HPDE6-E6E7 (cell line): ENCODE measurements around the gene POLR2A.
"Not testable (repeated sequence)": the region's sequence is repeated elsewhere in the genome, so short reads cannot be mapped to it uniquely, and the experiment has no call there.

Experiments
- DNase-seq: peaks from one replicate; pipeline ENCODE4 v3.0.0; 2011; ENCODE audit warnings: missing footprints; ENCODE audit errors: extremely low spot score

POLR2A gene

DNA sequence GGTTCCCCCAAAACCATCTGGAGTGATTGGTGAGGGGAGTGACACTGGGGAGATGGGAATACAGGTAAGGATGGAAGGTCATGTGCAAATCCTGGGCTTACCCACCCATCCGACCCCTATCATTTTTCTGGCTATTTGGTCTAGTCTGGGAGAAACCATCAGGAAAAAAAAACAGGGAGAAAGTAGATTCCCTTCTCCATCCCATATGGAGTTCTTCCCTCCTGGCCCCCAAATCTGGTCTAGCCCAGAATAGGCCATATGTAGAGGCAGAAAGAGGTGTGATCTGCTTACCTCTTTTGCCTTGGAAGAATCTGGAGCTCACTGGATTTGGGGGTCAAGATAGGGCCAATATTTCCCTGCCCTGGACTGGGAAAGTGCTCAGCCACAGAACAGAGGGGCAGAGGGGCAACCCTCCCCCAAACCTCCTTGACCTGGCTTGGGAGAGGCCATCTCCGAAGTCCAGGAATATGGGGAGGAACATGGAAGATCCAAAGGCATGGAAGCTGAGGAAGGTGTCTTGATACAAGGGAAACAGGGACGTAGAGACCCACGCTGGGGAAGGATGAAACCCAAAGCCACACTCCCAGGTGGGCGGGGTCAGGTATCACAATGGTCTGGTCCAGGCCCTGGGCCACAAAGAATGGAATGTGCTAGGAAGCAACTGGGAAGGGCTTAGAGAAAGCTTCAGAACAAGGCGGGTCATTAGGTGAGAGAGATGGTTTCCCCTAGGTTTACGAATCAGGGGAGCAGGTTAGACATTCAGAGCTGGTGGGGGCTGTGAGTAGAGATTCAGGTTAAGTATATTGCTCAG lies 23.1 kb upstream of the POLR2A start:
- DNase-seq, result no peak

DNA sequence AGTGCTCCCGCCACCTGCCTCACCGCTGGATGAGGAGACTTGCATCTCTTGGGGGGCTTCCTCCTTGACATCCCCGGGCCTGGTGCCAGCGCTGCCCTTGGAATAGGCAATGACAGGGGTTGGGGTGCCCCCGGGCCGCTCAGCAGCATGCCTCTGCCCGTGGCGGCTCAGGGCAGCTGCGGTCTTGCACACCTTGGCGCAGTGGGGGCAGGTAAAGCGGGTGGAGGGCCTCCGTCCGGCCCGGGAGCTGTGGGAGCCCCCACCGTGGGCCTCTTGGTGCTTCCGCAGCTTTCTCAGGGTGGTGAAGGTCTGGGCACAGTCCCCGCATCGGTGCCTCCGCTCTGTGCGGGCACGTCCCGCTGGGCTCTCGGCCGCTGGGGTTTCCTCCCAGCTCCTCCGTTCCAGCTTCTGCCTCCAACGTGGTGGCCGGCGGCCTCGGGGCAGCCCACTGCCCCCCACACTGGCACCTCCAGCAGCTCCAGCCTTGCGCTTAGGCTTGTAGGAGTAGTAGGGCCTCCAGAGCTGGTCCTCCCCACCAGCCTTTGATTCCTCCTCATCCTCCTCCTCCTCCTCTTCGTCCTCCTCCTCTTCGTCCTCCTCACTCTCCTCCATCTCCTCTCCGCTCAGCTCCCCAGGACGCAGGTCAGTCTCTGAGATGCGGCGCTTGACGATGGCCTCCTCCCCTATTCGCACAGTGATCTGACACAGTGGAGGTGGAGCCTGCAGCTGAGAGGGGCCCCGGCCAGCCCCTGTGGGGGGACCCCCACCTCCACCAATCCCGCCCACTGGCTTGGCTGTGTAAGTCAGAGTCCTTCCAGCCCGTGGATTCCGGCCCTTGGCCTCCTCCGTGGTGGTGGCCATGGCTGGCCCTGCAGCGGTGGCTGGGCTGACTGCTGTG lies 21.4 kb upstream of the POLR2A start:
- no peak for DNase-seq

DNA sequence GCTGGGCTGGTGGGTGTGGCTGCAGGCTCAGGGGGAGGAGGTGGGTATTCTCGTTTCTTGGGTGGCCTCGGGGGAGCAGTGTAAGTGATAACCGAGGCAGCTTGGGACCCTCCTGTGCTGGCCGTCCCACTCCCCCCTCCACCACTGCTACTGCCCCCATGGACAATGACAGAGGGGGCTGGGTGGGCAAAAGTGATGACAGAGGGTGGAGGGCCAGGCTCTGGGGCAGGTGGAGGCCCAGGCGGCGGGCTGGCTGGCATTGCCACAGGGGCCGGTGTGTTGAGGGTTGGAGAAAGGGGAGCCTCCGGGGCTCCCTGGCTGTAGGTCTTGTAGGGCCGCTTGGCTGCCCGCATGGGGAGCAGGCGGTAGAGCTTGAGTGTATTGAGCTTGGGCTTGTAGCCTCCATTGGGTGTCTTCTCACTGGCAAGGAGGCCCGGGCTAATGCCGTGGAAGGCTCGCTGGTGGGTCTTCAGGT lies 20.8 kb upstream of the POLR2A start:
- no peak for DNase-seq

DNA sequence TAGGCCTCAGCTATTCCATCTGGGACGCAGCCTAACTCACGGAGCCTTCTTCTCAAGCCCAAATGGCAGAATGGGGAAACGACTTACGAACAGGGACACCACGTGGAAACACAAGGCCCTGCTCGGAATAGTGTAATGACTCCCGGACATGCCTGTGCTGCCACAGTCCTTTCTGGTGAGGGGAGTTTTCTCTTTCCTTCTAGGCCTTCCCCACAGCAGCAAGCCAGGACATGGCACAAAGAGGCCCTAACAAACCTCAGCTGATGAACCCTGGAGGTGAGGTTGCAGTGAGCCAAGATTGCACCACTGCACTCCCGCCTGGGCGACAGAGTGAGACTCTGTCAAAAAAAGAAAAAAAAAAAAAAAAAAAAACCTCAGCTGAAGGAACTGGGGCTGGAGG lies 20.1 kb upstream of the POLR2A start:
- DNase-seq, result no peak

DNA sequence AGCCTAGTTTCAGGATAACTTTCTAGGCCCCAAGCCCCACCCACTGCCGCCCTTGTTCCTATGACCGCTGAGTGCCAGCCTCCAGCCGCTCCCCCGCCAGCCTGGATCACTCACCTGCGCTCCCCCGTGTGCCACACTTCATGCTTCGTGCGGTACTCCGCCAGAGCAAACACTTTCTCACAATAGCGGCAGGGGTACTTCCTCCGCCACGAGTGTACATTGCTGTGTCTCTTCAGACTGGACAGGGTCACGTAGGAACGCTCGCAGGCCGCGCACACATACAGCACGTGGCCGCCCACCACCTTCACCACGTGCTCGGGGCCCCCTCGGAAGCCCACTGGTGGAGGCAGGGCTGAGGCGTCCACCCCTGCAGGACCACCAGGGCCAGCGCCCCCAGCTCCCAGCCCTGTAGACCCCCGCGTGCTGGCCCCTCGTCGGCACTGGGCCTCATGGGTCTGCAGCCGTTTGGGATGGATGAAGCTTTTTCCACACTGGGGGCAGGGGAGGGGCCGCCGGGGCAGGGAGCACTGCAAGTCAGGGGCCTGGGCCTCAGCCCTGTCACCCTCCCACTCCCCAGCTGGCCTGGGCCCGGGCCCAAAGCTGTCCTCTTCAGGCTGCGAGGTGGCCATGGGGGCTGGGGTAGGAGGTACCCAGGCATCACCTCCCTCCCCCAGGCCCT lies 18.4 kb upstream of the POLR2A start:
- no peak for DNase-seq

DNA sequence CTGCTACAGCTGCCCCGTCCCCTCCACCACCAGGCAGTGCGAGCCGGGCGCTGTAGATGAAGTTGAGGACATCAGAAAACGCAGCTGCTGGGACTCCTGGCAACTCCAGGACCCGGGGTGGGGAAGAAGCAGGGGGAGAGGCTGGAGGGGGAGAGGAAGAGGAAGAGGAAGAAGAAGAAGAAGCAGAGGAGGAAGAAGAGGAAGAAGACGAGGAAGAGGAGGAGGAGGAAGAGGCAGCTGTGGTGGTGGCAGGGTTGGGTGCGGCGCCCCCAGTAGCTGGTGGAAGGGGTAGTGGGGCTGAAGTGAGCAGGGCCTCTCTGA lies 17.9 kb upstream of the POLR2A start:
- DNase-seq, result no peak

DNA sequence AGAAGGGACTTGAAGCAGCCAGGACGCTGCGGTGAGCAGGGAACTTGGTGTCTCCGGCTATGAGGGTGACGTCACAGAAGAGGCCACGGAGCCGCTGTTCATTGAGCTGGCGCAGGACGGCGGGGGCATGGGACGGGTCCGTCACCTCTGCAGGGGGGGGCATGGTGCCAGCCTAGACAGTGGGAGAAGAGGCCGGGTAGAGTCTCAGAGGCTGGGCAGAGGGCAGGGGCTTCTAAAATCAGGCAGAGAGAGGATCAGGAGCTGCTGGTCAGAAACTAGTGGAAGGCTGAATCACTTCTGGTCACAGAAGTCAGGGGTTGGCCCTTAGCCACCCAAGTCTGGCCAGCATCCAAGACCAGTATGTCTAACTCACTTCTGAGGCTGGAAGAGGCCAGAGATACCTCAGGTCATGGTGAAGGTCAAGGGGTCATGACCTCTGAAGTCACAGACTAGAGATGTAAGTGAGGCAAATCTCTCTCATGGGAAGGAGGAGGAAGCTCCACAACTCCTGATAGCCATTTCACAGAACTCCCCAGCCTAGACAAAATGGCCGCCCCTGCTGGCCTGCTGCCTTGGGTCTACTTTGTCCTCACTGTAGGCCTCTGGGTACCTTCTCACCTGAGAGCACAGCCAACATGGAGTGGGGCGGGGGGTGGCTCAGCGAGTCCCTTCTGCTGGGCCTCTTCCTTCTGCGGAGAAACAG lies 17.4 kb upstream of the POLR2A start:
- no peak for DNase-seq

DNA sequence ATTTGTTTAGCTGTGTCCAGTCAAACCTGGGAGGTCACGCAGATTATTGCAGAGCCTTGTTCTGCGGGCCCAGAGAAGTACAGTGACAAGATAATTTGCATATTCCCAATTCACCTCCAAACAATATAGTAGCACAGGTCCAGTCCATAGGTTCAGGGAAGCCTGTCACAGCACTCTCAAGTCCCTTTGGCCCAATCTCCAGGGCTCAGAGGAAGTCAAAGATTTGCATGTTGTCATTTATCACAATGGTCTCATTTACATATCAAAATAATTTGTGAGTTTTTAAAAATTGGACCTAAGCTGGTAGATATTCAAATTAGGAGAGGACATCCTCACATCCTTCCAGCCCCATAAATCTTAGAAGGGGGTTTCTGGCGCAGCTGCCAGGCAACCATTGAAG lies 16.7 kb upstream of the POLR2A start:
- no peak for DNase-seq

DNA sequence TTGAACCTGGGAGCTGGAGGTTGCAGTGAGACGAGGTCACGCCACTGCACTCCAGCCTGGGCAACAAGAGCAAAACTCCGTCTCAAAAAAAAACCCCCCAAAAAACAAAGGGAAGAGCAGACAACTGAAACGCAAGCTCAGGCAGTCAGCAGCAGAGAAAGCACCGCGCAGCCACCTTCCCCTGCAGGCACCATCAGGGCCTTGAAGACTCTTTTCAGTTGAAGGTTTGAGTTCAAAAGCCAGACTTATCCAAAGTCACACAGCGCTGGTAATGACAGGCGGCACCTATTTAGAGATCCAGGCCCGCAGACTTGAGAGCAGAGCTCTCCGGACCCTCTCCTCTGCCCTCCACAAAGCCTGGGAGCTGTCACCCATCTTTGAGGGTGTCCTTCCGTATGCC lies 15.9 kb upstream of the POLR2A start:
- no peak for DNase-seq

DNA sequence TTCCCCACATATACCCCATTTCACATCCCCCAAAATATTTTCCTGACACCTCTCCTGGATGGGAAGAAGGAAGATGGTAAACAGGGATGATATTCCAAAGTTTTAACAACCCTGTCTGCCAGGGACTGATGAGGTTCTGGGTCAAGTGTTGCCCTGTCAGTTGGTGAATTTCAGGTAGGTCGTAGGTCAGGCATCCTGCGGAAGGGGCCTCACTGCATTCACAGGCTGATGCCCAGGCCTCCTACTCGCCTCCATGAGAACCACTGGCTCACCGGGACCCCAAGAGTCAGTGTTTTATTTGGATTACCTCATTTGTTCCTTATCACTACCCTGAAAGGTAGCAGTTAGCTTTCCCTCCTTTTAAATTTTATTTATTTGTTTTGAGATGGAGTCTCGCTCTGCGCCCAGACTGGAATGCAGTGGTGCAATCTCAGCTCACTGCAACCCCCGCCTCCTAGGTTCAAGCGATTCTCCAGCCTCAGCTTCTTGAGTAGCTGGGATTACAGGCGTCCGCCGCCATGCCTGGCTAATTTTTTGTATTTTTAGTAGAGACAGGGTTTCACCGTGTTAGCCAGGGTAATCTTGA lies 15.3 kb upstream of the POLR2A start:
- no peak for DNase-seq

DNA sequence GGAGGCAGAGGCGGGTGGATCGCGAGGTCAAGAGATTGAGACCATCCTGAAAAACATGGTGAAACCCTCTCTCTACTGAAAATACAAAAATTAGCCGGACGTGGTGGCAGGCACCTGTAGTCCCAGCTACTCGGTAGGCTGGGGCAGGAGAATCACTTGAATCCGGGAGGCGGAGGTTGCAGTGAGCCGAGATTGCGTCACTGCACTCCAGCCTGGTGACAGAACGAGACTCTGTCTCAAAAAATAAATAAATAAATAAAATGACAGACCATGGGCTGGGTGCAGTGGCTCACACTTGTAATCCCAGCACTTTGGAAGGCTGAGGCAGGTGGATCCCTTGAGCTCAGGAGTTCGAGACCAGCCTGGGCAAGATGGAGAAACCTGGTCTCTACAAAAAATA lies 14.3 kb upstream of the POLR2A start:
- not testable (repeated sequence) for DNase-seq

DNA sequence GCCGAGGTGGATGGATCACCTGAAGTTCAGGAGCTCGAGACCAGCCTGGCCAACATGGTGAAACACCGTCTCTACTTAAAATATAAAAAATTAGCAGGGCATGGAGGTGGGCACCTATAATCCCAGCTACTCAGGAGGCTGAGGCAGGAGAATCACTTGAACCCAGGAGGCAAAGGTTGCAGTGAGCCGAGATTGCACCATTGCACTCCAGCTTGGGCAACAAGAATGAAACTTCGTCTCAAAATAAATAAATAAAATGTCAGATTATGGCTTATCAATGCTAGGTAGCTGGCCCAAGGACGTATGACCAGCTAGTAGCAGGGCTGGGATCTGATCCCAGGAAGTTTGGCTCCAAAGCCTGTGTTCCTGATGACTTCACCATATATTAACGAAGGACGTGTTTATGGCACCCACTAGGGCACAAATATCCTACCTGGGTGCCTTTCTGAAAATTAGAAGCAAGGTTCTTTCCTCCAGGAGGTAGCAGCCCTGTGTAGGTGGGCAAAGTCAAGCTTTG lies 13.7 kb upstream of the POLR2A start:
- DNase-seq, result not testable (repeated sequence)

DNA sequence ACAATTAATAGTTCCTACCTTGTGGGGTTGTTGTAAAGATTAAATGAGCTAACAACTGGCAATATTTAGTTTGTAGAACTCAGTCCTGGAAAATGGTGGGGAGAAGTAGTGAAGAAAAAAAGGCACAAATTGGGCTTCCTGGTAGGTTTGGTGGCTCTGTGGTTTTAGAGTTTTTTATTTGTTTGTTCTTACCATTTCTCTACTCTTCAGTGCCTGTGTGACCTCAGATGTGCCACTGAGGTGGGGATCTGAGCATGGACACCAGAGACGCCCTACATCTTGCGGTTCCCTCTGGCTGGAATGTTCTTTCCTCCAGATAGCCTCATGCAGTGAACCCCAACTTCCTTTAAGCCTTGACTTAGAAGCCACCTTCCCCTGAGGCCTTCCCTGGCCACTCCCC lies 12.4 kb upstream of the POLR2A start:
- DNase-seq, result no peak

DNA sequence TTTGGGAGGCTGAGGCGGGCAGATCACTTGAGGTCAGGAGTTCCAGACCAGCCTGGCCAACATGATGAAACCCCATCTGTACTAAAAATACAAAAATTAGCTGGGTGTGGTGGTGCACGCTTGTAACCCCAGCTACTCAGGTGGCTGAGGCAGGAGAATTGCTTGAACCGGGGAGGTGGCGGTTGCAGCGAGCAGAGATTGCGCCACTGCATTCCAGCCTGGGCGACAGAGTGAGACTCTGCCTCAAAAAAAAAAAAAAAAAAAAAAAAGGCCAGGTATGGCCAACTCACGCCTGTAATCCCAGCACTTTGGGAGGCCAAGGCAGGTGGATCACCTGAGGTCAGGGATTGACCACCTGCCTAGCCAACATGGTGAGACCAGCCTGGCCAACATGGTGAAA lies 9.4 kb upstream of the POLR2A start:
- DNase-seq, result not testable (repeated sequence)

DNA sequence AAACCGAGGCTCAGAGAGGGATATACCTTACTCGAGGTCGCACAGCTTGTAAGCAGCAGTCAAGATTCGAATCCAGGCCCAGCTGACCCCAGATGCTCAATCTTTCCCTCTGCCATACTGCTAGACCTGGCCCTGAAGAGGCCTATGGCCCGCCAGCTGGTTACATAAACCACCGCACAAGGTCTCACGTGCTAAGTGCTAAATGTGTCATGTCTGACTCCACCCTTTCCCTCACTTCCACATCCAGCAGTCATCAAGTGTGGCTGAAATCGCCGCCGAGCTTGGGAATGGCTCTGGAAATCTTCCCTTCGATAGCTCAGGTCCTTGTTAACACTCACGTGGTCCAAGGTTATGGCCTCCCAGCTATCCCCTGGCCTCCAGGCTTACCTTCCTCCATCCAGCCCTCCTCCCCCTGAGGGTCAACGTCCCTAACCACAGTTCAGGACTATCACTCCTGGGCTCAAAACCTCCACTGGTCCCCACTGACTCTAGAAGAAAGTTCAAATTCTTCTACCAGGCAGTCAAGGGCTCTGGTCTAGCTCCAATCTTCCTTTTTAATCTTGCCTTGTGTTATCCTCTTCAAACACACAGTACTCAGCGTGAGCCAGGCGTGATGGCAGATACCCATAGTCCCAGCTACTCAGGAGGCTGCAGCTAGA lies 8.3 kb upstream of the POLR2A start:
- no peak for DNase-seq

DNA sequence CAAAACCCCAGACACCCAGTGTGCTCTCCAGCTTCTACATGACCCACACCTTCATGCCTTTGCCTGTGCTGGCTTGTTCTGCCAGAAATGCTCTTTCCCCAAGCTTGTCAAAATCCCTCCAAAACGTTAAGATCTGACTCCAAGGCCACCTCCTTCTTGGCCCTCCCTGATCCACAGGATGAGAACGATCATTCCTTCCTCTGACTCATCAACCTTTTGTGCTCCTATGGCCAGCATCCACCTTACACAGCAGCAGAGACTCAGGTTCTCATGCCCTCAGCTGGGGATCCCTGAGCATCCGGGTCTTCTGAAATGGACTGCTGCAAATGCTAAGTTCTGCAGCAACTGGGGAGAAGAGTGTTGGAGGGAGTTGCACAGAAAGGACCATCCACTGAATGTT lies 7.7 kb upstream of the POLR2A start:
- no peak for DNase-seq

DNA sequence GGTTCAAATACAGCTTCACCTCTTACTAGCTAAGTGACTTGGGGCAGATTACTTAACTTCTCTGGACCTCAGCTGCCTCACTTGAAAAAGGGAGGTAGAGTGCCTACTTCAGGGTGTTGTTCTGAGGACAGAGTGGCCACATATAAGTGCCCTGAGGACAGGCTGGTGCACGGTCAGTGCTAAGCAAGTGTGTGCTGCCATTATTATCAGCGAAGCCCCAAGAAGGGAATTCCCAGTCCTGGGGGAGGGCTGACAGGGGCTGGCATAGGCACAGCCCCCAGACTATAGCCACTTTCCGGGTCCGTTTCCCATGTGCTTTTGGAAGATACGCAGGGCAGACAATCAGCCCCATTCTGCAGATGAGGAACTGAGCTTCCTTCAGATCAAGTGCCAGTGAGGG lies 7.2 kb upstream of the POLR2A start:
- DNase-seq, result no peak

DNA sequence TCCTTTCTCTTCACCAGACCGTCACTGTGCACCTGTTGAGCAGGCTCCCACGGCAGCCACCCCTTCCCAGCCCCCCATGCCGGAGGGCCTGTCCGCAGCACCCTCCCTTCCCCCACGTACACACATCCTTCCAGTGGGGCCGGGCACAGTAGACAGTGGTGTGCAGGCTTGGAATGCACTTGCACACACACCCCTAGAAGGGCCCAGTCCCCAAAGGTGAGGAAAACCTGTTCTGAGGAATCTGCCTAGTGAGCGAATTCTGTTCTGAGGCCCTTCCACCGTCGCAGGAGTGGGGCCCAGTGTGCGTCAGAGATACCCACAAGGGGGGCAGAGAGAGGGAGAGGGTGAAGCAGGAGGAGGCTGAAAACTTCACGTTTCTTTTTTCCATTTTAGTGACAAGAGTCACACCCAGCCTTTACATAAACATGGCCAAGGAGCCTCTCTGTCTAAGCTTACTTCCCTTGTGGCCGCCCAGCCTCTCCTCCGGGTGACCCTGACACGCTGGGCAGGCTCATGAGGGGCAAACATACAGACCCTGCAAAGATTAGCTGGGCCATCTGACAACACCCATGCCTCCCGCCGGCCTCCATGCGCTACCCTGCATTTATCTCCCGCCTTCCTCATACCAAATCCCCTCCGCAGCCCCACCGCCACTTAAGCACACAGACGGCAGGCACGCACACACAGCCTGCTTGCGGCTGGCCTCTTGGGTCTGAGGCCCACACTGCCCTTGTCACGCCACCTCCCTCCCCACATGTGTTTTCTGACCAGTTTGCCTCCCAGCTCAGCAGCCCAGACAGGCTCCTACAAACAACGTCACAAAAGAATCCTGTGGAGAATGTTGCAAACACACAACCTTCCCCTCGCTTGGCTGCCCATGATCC lies 6.5 kb upstream of the POLR2A start:
- peak; percentile 62 for DNase-seq
